ENCODE measurements around the gene FCHO1. TPM values are rescaled to one million over a fixed set of nuclear protein-coding genes. Genes with fewer than 3 reads are reported as not detected.

Gene FCHO1
- total and polyA plus RNA-seq, 2 experiments from 2014 or later, result 18.5 to 42.3 TPM

DNA sequence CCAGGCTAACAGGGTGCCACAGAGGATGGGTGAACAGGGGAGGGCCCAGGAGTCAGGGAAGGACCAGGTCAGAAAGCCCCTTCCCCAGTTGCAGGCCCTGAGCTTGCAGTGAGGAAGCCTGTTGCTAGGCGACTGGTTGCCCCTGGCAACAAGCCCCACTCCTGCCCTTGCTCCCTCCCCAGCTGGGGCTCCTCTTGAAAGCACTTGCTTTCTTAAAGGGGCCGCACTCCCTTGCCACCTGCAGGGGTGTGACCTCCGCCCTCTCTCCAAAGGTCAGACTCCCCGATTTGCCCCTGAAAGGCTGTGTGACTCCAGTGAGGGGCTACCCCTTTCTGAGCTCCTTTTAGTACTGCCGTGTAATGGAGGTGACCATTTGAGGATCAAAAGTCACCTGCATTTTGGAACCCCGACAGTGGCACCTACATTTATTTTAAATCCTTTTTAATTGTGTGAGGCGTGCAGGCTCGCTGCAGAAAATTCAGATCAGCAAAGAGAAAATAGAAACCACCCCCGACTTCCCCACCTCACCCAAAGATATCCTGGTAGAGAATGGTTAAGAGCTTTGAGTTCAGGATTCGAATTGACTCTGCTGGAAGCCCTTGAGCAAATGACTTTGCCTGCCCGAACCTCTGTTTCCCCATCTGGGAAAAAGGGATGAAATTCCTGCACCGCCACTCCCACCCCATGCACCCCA is 4.8 kb downstream of the FCHO1 start:
- no peak overlapping the region for H3K27ac Mint-ChIP-seq

DNA sequence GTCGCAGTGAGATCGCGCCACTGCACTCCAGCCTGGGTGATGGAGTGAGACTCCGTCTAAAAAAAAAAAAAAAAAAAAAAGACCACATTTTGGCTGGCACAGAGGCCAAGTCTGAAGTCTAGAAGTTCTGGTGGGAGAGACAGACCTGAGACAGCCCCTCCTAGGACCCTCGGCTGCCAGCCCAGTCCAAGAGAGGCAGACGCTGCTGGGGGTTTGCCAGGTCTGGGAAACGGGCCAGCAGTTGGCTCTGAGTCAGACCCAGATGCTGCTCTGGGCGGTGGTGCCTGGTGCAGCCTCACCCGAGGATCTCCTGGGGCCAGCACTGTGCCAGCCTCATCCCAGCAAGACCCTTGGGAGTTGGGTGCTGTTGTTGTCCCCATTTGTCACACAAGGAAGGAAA is 5.8 kb downstream of the FCHO1 start:
- no peak overlapping the region for H3K4me2 ChIP-seq
- no peaks in the 10 kb centered on the region for H4K20me1 ChIP-seq (replicated peaks; ENCODE audit: insufficient read depth)
- H3K4me1 ChIP-seq (ENCODE audit: insufficient read depth), result no peaks in the 10 kb centered on the region; the same call in 1 of the 2 replicates
- Mint-ChIP-seq H3K4me3 (no peak overlapping the region), H3K4me1 (peaks cover 15% of the 10 kb centered on the region), H3K27me3 (ENCODE audit: insufficient read depth, low read depth, poor library complexity) (peaks cover 4% of the 10 kb centered on the region), H3K36me3 (ENCODE audit: low read depth) (peaks cover 4% of the 10 kb centered on the region; the same call in 1 of the 3 replicates), H3K9me3 (no peaks in the 10 kb centered on the region), H3K27ac (no peak overlapping the region)
- no peak overlapping the region for H3K27ac ChIP-seq (ENCODE audit: low read depth)
- H3K79me2 ChIP-seq (replicated peaks; ENCODE audit: insufficient read depth), result no peaks in the 10 kb centered on the region
- no peaks in the 10 kb centered on the region for H3K9me2 ChIP-seq (ENCODE audit: insufficient read depth)
- no peaks in the 10 kb centered on the region for H3K27me3 ChIP-seq (ENCODE audit: insufficient read depth)
- no peaks in the 10 kb centered on the region for H3K36me3 ChIP-seq (ENCODE audit: insufficient read depth)
- H3K4me3 ChIP-seq, result no peak overlapping the region
- ATAC-seq (no peak), DNase-seq (ENCODE audit: low spot score) (no peak)
- H2AFZ ChIP-seq, result no peak overlapping the region
- H3F3A ChIP-seq (replicated peaks; ENCODE audit: low read depth), result 0 out of 2 replicates have a peak, but pooled peaks cover 6% of the 10 kb centered on the region
- TF ChIP-seq ZNF114 (CRISPR knock-in tag; IDR thresholded peaks at IDR 0.05) (no peak), JUNB (IDR thresholded peaks at IDR 0.05; ENCODE audit: unreplicated experiment) (no peak), POLR2AphosphoS5 (IDR thresholded peaks at IDR 0.05; ENCODE audit: low read depth) (no peak), NANOG (IDR thresholded peaks at IDR 0.05; ENCODE audit: borderline replicate concordance) (no peak), EZH2 (IDR thresholded peaks at IDR 0.05; ENCODE audit: low read depth, unreplicated experiment) (no peak)
- TF ChIP-seq, protein P1, sequence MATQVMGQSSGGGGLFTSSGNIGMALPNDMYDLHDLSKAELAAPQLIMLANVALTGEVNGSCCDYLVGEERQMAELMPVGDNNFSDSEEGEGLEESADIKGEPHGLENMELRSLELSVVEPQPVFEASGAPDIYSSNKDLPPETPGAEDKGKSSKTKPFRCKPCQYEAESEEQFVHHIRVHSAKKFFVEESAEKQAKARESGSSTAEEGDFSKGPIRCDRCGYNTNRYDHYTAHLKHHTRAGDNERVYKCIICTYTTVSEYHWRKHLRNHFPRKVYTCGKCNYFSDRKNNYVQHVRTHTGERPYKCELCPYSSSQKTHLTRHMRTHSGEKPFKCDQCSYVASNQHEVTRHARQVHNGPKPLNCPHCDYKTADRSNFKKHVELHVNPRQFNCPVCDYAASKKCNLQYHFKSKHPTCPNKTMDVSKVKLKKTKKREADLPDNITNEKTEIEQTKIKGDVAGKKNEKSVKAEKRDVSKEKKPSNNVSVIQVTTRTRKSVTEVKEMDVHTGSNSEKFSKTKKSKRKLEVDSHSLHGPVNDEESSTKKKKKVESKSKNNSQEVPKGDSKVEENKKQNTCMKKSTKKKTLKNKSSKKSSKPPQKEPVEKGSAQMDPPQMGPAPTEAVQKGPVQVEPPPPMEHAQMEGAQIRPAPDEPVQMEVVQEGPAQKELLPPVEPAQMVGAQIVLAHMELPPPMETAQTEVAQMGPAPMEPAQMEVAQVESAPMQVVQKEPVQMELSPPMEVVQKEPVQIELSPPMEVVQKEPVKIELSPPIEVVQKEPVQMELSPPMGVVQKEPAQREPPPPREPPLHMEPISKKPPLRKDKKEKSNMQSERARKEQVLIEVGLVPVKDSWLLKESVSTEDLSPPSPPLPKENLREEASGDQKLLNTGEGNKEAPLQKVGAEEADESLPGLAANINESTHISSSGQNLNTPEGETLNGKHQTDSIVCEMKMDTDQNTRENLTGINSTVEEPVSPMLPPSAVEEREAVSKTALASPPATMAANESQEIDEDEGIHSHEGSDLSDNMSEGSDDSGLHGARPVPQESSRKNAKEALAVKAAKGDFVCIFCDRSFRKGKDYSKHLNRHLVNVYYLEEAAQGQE (IDR thresholded peaks at IDR 0.05; ENCODE audit: unreplicated experiment), result no peak
- TF ChIP-seq, protein P2, sequence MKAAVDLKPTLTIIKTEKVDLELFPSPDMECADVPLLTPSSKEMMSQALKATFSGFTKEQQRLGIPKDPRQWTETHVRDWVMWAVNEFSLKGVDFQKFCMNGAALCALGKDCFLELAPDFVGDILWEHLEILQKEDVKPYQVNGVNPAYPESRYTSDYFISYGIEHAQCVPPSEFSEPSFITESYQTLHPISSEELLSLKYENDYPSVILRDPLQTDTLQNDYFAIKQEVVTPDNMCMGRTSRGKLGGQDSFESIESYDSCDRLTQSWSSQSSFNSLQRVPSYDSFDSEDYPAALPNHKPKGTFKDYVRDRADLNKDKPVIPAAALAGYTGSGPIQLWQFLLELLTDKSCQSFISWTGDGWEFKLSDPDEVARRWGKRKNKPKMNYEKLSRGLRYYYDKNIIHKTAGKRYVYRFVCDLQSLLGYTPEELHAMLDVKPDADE (IDR thresholded peaks at IDR 0.05), result no peak
- TF ChIP-seq, protein P3, sequence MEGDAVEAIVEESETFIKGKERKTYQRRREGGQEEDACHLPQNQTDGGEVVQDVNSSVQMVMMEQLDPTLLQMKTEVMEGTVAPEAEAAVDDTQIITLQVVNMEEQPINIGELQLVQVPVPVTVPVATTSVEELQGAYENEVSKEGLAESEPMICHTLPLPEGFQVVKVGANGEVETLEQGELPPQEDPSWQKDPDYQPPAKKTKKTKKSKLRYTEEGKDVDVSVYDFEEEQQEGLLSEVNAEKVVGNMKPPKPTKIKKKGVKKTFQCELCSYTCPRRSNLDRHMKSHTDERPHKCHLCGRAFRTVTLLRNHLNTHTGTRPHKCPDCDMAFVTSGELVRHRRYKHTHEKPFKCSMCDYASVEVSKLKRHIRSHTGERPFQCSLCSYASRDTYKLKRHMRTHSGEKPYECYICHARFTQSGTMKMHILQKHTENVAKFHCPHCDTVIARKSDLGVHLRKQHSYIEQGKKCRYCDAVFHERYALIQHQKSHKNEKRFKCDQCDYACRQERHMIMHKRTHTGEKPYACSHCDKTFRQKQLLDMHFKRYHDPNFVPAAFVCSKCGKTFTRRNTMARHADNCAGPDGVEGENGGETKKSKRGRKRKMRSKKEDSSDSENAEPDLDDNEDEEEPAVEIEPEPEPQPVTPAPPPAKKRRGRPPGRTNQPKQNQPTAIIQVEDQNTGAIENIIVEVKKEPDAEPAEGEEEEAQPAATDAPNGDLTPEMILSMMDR (conservative IDR thresholded peaks at IDR 0.05; ENCODE audit: low read depth in 2 of 2), result no peak

More for the DNA sequence above, 4.8 kb downstream of the FCHO1 start:
- no peaks in the 10 kb centered on the region for H3K9me3 Mint-ChIP-seq
- Histone ChIP-seq H2AFZ (no peak overlapping the region), H4K20me1 (replicated peaks; ENCODE audit: insufficient read depth) (no peaks in the 10 kb centered on the region), H3K27ac (ENCODE audit: low read depth) (no peak overlapping the region), H3K27me3 (ENCODE audit: insufficient read depth) (no peaks in the 10 kb centered on the region), H3K79me2 (replicated peaks; ENCODE audit: insufficient read depth) (no peaks in the 10 kb centered on the region), H3K36me3 (ENCODE audit: insufficient read depth) (no peaks in the 10 kb centered on the region), H3F3A (replicated peaks; ENCODE audit: low read depth) (0 out of 2 replicates have a peak, but pooled peaks cover 2% of the 10 kb centered on the region), H3K9me2 (ENCODE audit: insufficient read depth) (no peaks in the 10 kb centered on the region), H3K4me3 (no peak overlapping the region), H3K4me2 (no peak overlapping the region), H3K4me1 (ENCODE audit: insufficient read depth) (no peaks in the 10 kb centered on the region; the same call in 1 of the 2 replicates)
- peaks cover 15% of the 10 kb centered on the region for H3K4me1 Mint-ChIP-seq
- ATAC-seq (peak; percentile 91), DNase-seq (ENCODE audit: low spot score) (peak; percentile 87)
- peaks cover 4% of the 10 kb centered on the region; the same call in 1 of the 3 replicates for H3K36me3 Mint-ChIP-seq (ENCODE audit: low read depth)
- TF ChIP-seq, protein P2 (IDR thresholded peaks at IDR 0.05), result no peak
- TF ChIP-seq JUNB (IDR thresholded peaks at IDR 0.05; ENCODE audit: unreplicated experiment) (no peak), POLR2AphosphoS5 (IDR thresholded peaks at IDR 0.05; ENCODE audit: low read depth) (no peak)
- H3K4me3 Mint-ChIP-seq, result no peak overlapping the region
- peaks cover 4% of the 10 kb centered on the region for H3K27me3 Mint-ChIP-seq (ENCODE audit: insufficient read depth, low read depth, poor library complexity)

Data from GM23338 (cell line).